ENCODE measurements around the gene PMM2.
"Not testable (repeated sequence)": the region's sequence is repeated elsewhere in the genome, so short reads cannot be mapped to it uniquely, and the experiment has no call there.

PMM2 gene

DNA sequence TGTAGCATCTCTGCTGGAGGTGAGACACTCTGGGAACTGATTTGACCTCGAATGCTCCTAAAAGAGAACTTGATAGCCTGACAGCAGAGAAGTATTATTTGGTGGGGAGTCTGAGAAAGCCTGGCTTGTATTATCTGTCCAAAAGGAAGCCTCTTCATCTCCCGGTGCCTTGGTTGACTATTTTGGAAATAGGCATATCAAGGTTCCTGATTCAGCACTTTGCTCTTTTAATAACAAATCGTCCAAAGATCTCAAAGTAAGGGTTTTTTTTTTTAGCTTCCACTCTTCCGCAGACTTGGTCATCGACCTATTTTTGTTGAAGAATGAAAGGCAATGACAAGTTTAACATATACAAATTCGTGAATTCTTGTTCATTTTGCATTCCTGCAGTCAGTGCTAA lies 15.0 kb upstream of the PMM2 start:
- TF ChIP-seq, protein P1, sequence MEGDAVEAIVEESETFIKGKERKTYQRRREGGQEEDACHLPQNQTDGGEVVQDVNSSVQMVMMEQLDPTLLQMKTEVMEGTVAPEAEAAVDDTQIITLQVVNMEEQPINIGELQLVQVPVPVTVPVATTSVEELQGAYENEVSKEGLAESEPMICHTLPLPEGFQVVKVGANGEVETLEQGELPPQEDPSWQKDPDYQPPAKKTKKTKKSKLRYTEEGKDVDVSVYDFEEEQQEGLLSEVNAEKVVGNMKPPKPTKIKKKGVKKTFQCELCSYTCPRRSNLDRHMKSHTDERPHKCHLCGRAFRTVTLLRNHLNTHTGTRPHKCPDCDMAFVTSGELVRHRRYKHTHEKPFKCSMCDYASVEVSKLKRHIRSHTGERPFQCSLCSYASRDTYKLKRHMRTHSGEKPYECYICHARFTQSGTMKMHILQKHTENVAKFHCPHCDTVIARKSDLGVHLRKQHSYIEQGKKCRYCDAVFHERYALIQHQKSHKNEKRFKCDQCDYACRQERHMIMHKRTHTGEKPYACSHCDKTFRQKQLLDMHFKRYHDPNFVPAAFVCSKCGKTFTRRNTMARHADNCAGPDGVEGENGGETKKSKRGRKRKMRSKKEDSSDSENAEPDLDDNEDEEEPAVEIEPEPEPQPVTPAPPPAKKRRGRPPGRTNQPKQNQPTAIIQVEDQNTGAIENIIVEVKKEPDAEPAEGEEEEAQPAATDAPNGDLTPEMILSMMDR (conservative IDR thresholded peaks at IDR 0.05), result no peak
- peak overlapping the region; percentile 63 for H3K27ac ChIP-seq

DNA sequence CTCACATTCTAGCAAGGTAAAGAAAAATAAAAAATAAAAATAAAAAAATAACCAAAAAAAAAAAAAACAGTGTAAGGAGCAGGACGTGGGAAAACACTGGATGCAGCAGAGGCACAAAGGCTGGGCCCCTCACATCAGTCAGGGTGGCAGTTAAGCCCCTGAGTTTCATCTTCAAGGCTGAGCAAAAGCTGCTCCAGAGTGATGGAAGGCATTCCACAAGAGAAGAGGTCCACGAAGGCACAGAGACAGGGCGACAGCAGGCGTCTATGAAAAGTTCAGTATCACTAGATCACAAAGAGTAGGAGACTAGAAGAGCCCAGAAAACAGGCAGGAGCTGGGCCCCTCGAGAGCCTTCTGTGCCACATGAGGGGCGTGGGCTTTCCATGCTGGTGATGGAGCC lies 12.2 kb upstream of the PMM2 start:
- H3K27ac ChIP-seq, result no peak overlapping the region; the same call in 1 of the 2 replicates
- TF ChIP-seq, protein P1 (conservative IDR thresholded peaks at IDR 0.05), result no peak

DNA sequence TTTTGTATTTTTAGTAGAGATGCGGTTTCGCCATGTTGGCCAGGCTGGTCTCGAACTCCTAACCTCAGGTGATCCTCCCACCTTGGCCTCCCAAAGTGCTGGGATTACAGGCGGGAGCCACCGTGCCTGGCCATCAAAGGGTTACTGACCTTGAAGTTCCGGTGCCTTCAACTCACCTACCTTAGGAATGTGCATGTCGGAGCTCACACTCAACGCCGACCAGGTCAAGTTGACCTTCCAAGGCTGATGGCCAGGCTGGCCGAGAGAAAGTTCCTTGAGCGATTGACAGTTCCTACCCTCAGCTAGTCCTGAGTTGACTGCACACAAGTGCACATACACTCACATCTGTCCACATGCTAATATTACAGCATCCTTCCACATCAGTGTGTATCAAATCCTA lies 11.3 kb upstream of the PMM2 start:
- H3K27ac ChIP-seq, result not testable (repeated sequence)

DNA sequence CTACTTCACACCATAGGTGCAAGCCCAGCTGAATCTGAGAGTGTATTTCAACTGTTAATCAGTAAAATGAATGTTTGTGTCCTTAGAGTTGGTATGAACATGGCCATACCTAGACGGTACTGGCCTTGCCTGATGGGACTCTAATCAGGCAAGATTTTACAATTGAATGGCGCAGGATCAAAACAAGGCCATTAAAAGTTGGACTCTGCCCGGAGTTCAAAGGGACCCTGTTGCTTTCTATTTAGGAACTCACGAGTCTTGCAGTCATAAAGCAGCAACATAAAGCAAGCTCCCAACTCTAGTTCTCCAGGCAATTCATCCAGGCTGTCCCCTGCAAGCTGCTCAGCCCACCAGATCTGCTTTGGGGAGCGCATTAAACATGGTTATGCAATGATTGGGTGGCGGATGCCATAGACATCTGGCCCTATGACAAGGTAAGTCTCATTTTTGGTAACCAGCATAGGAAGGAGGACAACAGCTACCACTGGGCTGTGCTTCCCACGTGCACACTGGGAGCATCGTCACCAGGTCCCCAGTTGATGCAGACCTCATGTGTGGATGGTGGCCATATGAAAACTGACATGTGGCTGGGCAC lies 9.0 kb upstream of the PMM2 start:
- H3K27ac ChIP-seq, result no peak overlapping the region
- TF ChIP-seq, protein P1 (conservative IDR thresholded peaks at IDR 0.05), result no peak

DNA sequence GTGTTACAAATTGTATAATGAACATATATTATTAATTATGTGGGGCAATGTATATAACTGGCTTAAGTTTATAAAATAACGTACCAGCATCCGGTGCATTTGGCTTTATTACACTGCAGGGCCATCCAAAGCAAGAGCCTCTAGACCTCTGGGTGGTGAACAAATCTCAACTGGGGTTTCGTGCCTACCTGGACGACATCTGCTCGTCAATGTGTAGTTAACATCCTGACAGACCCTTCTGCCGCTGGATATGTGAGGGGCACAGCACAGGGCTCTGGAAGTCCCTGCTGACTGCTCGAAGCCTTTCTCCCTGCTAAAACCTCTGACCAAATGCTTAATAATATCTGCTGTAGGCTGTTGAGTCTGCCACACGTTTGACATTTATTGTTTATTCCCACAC lies 2.5 kb upstream of the PMM2 start:
- no peak overlapping the region for H3K27ac ChIP-seq
- TF ChIP-seq, protein P1 (conservative IDR thresholded peaks at IDR 0.05), result no peak

DNA sequence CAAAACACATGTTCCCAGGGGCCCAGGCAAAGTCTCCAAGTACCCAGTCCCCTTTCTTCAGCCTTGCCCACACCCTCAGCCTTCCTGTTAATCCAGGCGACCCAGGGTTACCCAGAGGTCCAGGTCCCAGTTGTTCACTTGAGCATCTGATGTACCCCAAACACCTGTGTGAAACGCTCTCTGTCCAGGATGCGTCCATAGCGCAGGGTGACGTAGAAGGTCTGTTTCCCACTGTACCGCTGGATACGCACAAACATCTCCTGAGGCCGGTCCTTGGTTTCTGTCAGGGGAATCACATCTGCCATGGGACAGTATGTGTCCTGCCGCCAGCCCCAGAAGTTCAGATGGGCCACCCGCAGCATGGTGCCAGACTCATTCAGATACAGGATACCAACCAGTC lies 1.8 kb upstream of the PMM2 start:
- TF ChIP-seq, protein P1 (conservative IDR thresholded peaks at IDR 0.05), result no peak
- H3K27ac ChIP-seq, result no peak overlapping the region

DNA sequence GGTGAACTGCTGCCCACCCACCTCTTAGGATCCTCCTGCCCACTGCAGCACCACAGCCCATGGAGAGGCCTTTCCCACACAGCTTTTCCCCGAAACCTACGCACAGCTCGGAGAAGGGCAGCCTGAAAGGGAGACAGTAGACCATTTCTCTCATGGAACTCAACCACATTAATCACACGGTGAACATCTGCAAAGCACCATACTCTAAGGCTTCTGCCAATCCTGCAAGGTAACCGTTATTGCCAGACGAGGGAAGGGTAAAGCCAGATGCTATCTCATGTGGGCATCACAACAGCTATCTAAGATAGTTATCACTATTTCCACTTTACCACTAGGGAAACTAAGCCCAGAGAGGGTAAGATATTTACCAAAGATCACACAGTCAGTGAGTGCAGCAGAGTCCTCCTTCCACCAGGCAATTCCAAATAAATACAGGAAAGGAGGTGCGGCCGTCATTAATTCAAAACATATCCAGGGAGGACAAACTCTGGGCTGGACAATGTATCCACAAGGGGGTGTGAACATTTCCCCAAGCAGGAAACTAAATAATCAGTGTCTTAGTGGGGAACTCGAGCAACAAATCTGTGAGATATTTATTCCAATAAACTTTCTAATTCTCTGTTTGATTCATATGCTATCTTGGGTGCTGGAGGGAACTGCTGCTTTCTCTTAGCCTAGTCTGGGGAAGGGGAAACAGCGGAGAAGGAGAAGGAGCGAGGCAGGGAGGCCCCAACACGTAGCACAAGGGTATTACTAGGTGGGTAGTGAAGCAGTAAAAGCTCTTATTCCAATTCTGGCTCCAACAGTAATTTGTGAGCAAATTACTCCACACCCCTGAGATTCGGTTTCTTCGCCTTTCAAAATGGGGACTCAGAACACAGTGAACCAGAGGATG lies 923 bp upstream of the PMM2 start:
- H3K27ac ChIP-seq, result peak overlapping the region; percentile 63; the same call in 1 of the 2 replicates
- TF ChIP-seq, protein P1 (conservative IDR thresholded peaks at IDR 0.05), result no peak

DNA sequence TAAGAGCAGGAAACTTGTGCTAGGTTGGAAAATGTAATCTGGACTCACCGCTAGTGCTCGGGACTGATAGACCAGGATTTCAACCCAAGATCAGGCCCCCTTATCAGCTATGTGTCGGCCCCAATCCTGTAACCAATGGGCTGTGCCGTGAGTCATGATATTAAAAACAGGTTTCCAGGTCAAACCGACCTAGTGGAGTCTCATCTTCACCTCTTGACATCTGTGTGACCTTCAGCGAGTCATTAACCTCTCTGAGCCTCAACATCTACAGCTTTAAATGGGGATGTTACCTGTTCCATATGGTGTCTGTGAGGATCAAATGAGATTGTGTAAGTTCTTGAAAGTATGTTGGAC lies 512 bp downstream of the PMM2 start:
- TF ChIP-seq, protein P1 (conservative IDR thresholded peaks at IDR 0.05), result no peak
- peak overlapping the region; percentile 63; the same call in 1 of the 2 replicates for H3K27ac ChIP-seq

Data from VCaP (cell line).